Amniotic epithelial cell (primary cell): Measurements from ENCODE around the gene CCER1.

Source experiments
- DNase-seq: peaks from one replicate; pipeline ENCODE4 v3.0.0-alpha.2; 2010; ENCODE audit warnings: low read depth

CCER1 gene

GRCh38 chr12:90969346-90969745 is 14.4 kb upstream of the CCER1 start:
- DNase-seq = no peak

- DNase-seq = no peak
Measured at GRCh38 chr12:90965204-90965603, 10.2 kb upstream of the CCER1 start.

- DNase-seq = no peak
Measured at GRCh38 chr12:90964616-90965015, 9.6 kb upstream of the CCER1 start.

GRCh38 chr12:90963946-90964345 is 9.0 kb upstream of the CCER1 start:
- DNase-seq = no peak

- no peak for DNase-seq
Measured at GRCh38 chr12:90961154-90961553, 6.2 kb upstream of the CCER1 start.

- peak; percentile 61 for DNase-seq
Measured at GRCh38 chr12:90959538-90960139, 4.7 kb upstream of the CCER1 start.

GRCh38 chr12:90959032-90959431 is 4.1 kb upstream of the CCER1 start:
- DNase-seq = peak; percentile 49

- DNase-seq = no peak
Measured at GRCh38 chr12:90958347-90958746, 3.4 kb upstream of the CCER1 start.

GRCh38 chr12:90954428-90954827 is 548 bp downstream of the CCER1 start:
- DNase-seq = no peak

GRCh38 chr12:90953956-90954421 is 987 bp downstream of the CCER1 start:
- no peak for DNase-seq

- no peak for DNase-seq
Measured at GRCh38 chr12:90951432-90952105, 3.4 kb downstream of the CCER1 start.

GRCh38 chr12:90947869-90948268 is 7.1 kb downstream of the CCER1 start:
- no peak for DNase-seq

GRCh38 chr12:90945070-90945649 is 9.8 kb downstream of the CCER1 start:
- DNase-seq = peak; percentile 49

GRCh38 chr12:90943255-90943654 is 11.7 kb downstream of the CCER1 start:
- peak; percentile 15 for DNase-seq

GRCh38 chr12:90940872-90941499 is 14.0 kb downstream of the CCER1 start:
- DNase-seq = peak; percentile 73

- no peak for DNase-seq
Measured at GRCh38 chr12:90939382-90939781, 15.6 kb downstream of the CCER1 start.

GRCh38 chr12:90938451-90938850 is 16.5 kb downstream of the CCER1 start:
- DNase-seq = peak; percentile 80

GRCh38 chr12:90937651-90938050 is 17.3 kb downstream of the CCER1 start:
- DNase-seq = no peak

GRCh38 chr12:90936230-90937005 is 18.6 kb downstream of the CCER1 start:
- no peak for DNase-seq

- DNase-seq = no peak
Measured at GRCh38 chr12:90925562-90925961, 29.4 kb downstream of the CCER1 start.

- no peak for DNase-seq
Measured at GRCh38 chr12:90924406-90924805, 30.6 kb downstream of the CCER1 start.

- DNase-seq = peak; percentile 69
Measured at GRCh38 chr12:90922145-90922627, 32.8 kb downstream of the CCER1 start.
